Endothelial cell of umbilical vein (primary cell): ENCODE data around the gene RMRP. TPM values are rescaled to one million over a fixed set of nuclear protein-coding genes. Genes with fewer than 3 reads are reported as not detected.

Experiments used
- BruUV-seq: library from RNA; stranded (reverse); fragments of 400-500 nt; replicated peaks from 2 replicates; lab custom pipeline; 2021; lab: Mats Ljungman, UMichigan
- CTCF ChIA-PET: fragments of 300-600, 350-600 bp; sonication (Branson Sonifier 250); formaldehyde crosslinking; loops from one replicate; lab custom pipeline; 2021; ENCODE audit warnings: antibody characterized with exemption, inconsistent platforms; lab: Charles Lee
- POLR2A ChIA-PET: fragments of 300-600, 350-600 bp; sonication (Branson Sonifier 250); formaldehyde crosslinking; loops from one replicate; lab custom pipeline; 2021; ENCODE audit warnings: antibody characterized with exemption, inconsistent platforms; lab: Charles Lee
- DNase-seq: peaks from one replicate; pipeline ENCODE4 v3.0.0-alpha.2; 2011; ENCODE audit warnings: low read depth, low spot score
- FAIRE-seq: peaks from 2 replicates; lab custom pipeline; 2011; peaks lifted over from hg19 to GRCh38; lab: Jason Lieb, UNC
- H2AFZ ChIP-seq: 2 replicates; pipeline ENCODE4 v1.6.0; 2012; ENCODE audit warnings: low read depth, low read length, control low read depth, inconsistent platforms
- H3K27ac ChIP-seq: 2 replicates; pipeline ENCODE4 v1.5.1; 2011; ENCODE audit warnings: low read depth, mild to moderate bottlenecking, control low read depth, low read length, moderate library complexity; ENCODE audit not compliant: insufficient read depth
- H3K27me3 ChIP-seq, 2 experiments: 2 replicates each; pipeline versions ENCODE4 v1.6.0 to v1.6.1; 2011; ENCODE audit warnings: low read length in 2 of 2, mixed read lengths in 1 of 2; ENCODE audit not compliant: control insufficient read depth in 2 of 2, insufficient read depth in 2 of 2
- H3K36me3 ChIP-seq, 2 experiments: 2 replicates in 1 of 2; 3 replicates in 1 of 2; pipeline ENCODE4 v1.5.1; 2011; ENCODE audit warnings: low read length in 2 of 2, mild to moderate bottlenecking in 1 of 2, moderate library complexity in 1 of 2; ENCODE audit not compliant: control insufficient read depth in 2 of 2, insufficient read depth in 2 of 2; ENCODE audit errors: extremely low read depth in 1 of 2
- H3K4me1 ChIP-seq: 3 replicates; pipeline ENCODE4 v1.5.1; 2011; ENCODE audit warnings: mild to moderate bottlenecking, low read length; ENCODE audit not compliant: control insufficient read depth, insufficient read depth; ENCODE audit errors: extremely low read depth
- H3K4me2 ChIP-seq: 2 replicates; pipeline ENCODE4 v1.6.1; 2011; ENCODE audit warnings: low read length, control low read depth, mixed read lengths; ENCODE audit not compliant: insufficient read depth
- H3K4me3 ChIP-seq, 3 experiments: fragments of 200-600 bp in 1 of 3; sonication (generic), shearing (Covaris generic) in 1 of 3; replicated peaks in 1 of 3; 2 replicates each; pipeline ENCODE4 v1.5.1; 2011 to 2016; ENCODE audit warnings: control low read depth in 3 of 3, low read length in 3 of 3, mild to moderate bottlenecking in 2 of 3, inconsistent platforms in 1 of 3, low read depth in 1 of 3, moderate library complexity in 1 of 3; ENCODE audit not compliant: insufficient read depth in 1 of 3
- H3K79me2 ChIP-seq: 2 replicates; pipeline ENCODE4 v1.6.0; 2012; ENCODE audit warnings: low read length, inconsistent platforms; ENCODE audit not compliant: control insufficient read depth, insufficient read depth
- H3K9ac ChIP-seq: replicated peaks from 2 replicates; pipeline ENCODE3; 2011; ENCODE audit warnings: low read length, control low read depth; ENCODE audit not compliant: insufficient read depth; ENCODE audit errors: extremely low read depth
- H3K9me1 ChIP-seq: replicated peaks from 3 replicates; pipeline ENCODE4 v1.6.0; 2011; ENCODE audit warnings: mild to moderate bottlenecking, low read length; ENCODE audit not compliant: control insufficient read depth, insufficient read depth; ENCODE audit errors: extremely low read depth
- H3K9me3 ChIP-seq: replicated peaks from 2 replicates; pipeline ENCODE4 v1.5.1; 2012; ENCODE audit warnings: low read length, inconsistent platforms; ENCODE audit not compliant: control insufficient read depth, insufficient read depth
- H4K20me1 ChIP-seq: replicated peaks from 2 replicates; pipeline ENCODE3; 2011; ENCODE audit warnings: mild to moderate bottlenecking, low read length; ENCODE audit not compliant: control insufficient read depth, insufficient read depth; ENCODE audit errors: extremely low read depth
- EZH2 ChIP-seq: IDR thresholded peaks from 2 replicates; pipeline ENCODE4 v1.6.1; 2012; ENCODE audit warnings: borderline replicate concordance, low read depth, mild to moderate bottlenecking, moderate library complexity, low read length, inconsistent platforms; ENCODE audit not compliant: severe bottlenecking
- FOS ChIP-seq: IDR thresholded peaks from 2 replicates; pipeline ENCODE4 v1.6.1; 2011; ENCODE audit warnings: mild to moderate bottlenecking, low read length, moderate library complexity, borderline replicate concordance; ENCODE audit not compliant: insufficient read depth
- GATA2 ChIP-seq: IDR thresholded peaks from 2 replicates; pipeline ENCODE4 v1.7.0; 2011; ENCODE audit warnings: low read depth, mild to moderate bottlenecking, moderate library complexity, mixed read lengths, low read length; ENCODE audit not compliant: insufficient read length, insufficient read depth
- JUN ChIP-seq: IDR thresholded peaks from 2 replicates; pipeline ENCODE4 v1.6.1; 2011; ENCODE audit warnings: borderline replicate concordance, low read depth; ENCODE audit not compliant: insufficient read length, insufficient read depth
- MYC ChIP-seq: IDR thresholded peaks from one replicate; pipeline ENCODE4 v1.6.1; 2011; ENCODE audit warnings: mild to moderate bottlenecking, low read depth, low read length
- POLR2A ChIP-seq: IDR thresholded peaks from 2 replicates; pipeline ENCODE4 v1.6.1; 2012; ENCODE audit warnings: low read depth, mild to moderate bottlenecking, control low read depth, low read length
- POLR2AphosphoS5 ChIP-seq: IDR thresholded peaks from 2 replicates; pipeline ENCODE4 v1.6.1; 2012; ENCODE audit warnings: low read depth, mild to moderate bottlenecking, control low read depth, low read length, moderate library complexity; ENCODE audit not compliant: insufficient read depth
- dilution Hi-C: fragments of 300-500 bp; cut with MboI; formaldehyde crosslinking; loops from one replicate; pipeline ENCODE4 v1.15.0; 2019; ENCODE audit warnings: low sequenced_read_pairs; ENCODE audit not compliant: extremely low pct_ligation_motif_present
- intact Hi-C: fragments of 100-400 bp; cut with micrococcal nuclease; formaldehyde crosslinking; loops from one replicate; pipeline ENCODE4 v1.10.0; 2022
- polyA plus RNA-seq, 4 experiments: library from polyadenylated mRNA; depleted of rRNA in 3 of 4; stranded (reverse) in 3 of 4; unstranded in 1 of 4; fragments of >200 nt; gene quantifications; 2 replicates each; pipeline versions ENCODE4 v1.2.1 to v1.2.3, GENCODE V29; 2011 to 2012; ENCODE audit warnings: missing spikeins in 1 of 4
- total RNA-seq: library from RNA; stranded (reverse); gene quantifications from 2 replicates; pipeline ENCODE4 v1.2.3, GENCODE V29; 2021
- TF ChIP-seq, protein P1 (sequence below), 2 donors: IDR thresholded peaks; 1 replicate in 1 of 2; 2 replicates in 1 of 2; pipeline ENCODE4 v1.5.1; 2011; ENCODE audit warnings: low read length in 2 of 2, mild to moderate bottlenecking in 2 of 2, moderate library complexity in 2 of 2, control low read depth in 1 of 2, inconsistent platforms in 1 of 2, low read depth in 1 of 2; ENCODE audit not compliant: insufficient read depth in 1 of 2; ENCODE audit errors: extremely low read depth in 1 of 2
- TF ChIP-seq, protein P2 (sequence below): IDR thresholded peaks from 2 replicates; pipeline ENCODE4 v1.6.1; 2011; ENCODE audit not compliant: insufficient read depth, insufficient read length

RMRP gene
- total and polyA plus RNA-seq, 2 donors (not counting 3 experiments of a cell fraction or from before 2014, with no cell fraction given), result 19,118 TPM; not detected in 1

DNA sequence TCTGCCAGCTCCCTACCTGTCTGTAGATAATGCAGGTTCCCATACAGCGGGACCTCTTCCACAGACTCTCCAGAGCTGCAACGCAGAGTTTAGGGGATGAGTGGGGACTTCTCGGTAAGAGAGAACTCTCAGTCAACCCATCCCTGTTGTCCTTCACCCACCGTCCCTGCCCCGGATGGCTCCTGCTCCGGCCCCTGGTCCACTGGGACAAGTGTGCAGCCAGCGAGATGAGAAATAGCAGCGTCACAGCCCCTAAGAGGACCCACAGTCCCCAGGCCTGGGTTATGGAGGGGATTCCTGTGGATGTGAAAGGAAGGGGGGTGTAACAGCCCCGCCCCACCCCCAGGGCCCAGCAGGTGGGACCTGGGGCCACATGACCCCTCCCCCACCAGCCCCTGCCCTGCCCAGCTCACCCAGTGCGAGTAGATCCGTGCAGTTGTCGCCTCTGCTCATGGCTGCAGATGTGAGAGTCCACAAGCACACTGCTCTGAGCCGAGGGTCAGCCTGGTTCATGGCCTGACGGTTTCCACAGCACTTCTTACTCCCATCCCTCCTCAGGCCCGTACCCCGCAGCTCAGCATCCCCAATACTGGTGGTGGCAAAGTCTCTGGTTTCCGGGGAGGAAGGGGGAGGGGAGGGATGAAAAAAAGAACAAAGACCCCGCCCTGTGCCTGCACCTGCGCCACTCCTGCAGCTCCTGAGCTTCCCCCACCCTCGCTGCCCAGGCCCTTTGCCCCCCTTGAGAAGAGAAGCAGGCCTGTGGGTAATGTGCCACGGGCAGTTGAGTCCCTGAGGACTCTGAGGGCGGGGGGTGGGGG, 7.3 kb downstream of the RMRP start, which contains the start of gene SIT1:
Gene SIT1 (minus strand): TSS at position 591 of the 818 bp plus-strand sequence. CDS start 78 bp downstream, at position 513.
- Histone ChIP-seq H3K36me3 (no peaks in the 10 kb centered on the region), H3K4me2 (no peak within 1 kb of the TSS), H3K9me1 (no peaks in the 10 kb centered on the region), H3K27ac (no peak within 1 kb of the TSS), H3K4me1 (peaks cover 6% of the 10 kb centered on the region), H2AFZ (no peak within 1 kb of the TSS), H3K27me3 (peaks cover 0 to 2% of the 10 kb centered on the region in 2 experiments), H4K20me1 (no peaks in the 10 kb centered on the region), H3K9ac (no peak within 1 kb of the TSS), H3K4me3 (no peak within 1 kb of the TSS), H3K9me3 (no peaks in the 10 kb centered on the region), H3K79me2 (no peaks in the 10 kb centered on the region)
- DNase-seq (no peak), FAIRE-seq (no peak)
- TF ChIP-seq POLR2A, result no peak
- TF ChIP-seq POLR2AphosphoS5, result no peak
- TF ChIP-seq EZH2, result no peak
- no peak for TF ChIP-seq MYC
- TF ChIP-seq, protein P1, sequence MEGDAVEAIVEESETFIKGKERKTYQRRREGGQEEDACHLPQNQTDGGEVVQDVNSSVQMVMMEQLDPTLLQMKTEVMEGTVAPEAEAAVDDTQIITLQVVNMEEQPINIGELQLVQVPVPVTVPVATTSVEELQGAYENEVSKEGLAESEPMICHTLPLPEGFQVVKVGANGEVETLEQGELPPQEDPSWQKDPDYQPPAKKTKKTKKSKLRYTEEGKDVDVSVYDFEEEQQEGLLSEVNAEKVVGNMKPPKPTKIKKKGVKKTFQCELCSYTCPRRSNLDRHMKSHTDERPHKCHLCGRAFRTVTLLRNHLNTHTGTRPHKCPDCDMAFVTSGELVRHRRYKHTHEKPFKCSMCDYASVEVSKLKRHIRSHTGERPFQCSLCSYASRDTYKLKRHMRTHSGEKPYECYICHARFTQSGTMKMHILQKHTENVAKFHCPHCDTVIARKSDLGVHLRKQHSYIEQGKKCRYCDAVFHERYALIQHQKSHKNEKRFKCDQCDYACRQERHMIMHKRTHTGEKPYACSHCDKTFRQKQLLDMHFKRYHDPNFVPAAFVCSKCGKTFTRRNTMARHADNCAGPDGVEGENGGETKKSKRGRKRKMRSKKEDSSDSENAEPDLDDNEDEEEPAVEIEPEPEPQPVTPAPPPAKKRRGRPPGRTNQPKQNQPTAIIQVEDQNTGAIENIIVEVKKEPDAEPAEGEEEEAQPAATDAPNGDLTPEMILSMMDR (IDR thresholded peaks at IDR 0.05; ENCODE audit: extremely low read depth in 1 of 2, insufficient read depth in 1 of 2, low read depth in 1 of 2, low read length in 2 of 2), result no peak
- TF ChIP-seq FOS, result no peak
- no peak for TF ChIP-seq JUN
- TF ChIP-seq, protein P2, sequence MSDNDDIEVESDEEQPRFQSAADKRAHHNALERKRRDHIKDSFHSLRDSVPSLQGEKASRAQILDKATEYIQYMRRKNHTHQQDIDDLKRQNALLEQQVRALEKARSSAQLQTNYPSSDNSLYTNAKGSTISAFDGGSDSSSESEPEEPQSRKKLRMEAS, result no peak
- no peak for TF ChIP-seq GATA2
- CTCF ChIA-PET, result interaction anchor here (1.9 kb wide), 1 partner anchor 47 kb away, joined by 8 read pairs; no protein-coding TSS in a partner anchor
- POLR2A ChIA-PET, result no interaction called here
- intact Hi-C loops (no loop called here), dilution Hi-C loops (no loop called here)
- BruUV-seq, result no TSS peak
